ENCODE measurements around the gene SELENOM. TPM values are rescaled to one million over a fixed set of nuclear protein-coding genes. Genes with fewer than 3 reads are reported as not detected.

Gene SELENOM
- total RNA-seq, 4 donors from 2014 or later: 941 to 2,300 (median 1,432) TPM

DNA sequence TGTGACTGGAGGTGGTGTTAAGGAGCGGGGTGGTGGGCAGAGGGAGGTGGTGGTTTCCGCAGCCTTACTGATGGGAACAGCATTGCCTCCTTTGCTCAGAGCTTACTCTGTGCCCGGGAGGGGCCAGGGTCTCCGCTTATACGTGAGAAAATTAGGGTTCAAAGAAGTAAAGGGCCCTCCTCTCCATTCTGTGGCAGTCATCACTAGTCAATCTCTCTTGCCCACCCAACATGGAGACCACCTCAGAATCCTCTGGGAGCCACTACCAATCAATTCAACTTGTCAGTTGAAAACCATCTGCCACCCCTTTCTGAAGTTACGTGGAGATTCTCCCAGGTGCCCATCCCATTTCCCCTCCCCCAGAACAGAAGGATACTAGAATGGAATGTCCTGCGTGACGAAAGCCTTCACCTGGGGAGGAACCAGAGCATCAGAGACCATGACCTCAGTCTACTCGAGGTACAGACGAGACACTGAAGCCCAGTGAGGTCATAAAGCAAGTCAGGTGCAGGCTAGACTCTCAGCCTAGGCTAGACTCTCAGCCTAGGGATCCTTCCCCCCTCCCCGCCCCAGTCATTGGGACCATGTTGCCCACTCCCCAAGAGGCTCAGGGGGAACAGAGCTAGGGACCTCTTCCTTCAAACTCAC lies 2.0 kb downstream of the SELENOM start:
- no peaks in the 10 kb centered on the region for H3K9me3 ChIP-seq
- ATAC-seq: no peak
- peaks cover 5 to 73% (median 45%) of the 10 kb centered on the region in 3 donors for H3K4me1 ChIP-seq
- TF ChIP-seq, protein P1, sequence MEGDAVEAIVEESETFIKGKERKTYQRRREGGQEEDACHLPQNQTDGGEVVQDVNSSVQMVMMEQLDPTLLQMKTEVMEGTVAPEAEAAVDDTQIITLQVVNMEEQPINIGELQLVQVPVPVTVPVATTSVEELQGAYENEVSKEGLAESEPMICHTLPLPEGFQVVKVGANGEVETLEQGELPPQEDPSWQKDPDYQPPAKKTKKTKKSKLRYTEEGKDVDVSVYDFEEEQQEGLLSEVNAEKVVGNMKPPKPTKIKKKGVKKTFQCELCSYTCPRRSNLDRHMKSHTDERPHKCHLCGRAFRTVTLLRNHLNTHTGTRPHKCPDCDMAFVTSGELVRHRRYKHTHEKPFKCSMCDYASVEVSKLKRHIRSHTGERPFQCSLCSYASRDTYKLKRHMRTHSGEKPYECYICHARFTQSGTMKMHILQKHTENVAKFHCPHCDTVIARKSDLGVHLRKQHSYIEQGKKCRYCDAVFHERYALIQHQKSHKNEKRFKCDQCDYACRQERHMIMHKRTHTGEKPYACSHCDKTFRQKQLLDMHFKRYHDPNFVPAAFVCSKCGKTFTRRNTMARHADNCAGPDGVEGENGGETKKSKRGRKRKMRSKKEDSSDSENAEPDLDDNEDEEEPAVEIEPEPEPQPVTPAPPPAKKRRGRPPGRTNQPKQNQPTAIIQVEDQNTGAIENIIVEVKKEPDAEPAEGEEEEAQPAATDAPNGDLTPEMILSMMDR (IDR thresholded peaks at IDR 0.05): no peak
- peak; percentile 69 for TF ChIP-seq POLR2AphosphoS5 (IDR thresholded peaks at IDR 0.05)
- H3K27me3 ChIP-seq: no peaks in the 10 kb centered on the region
- no CpG with 5 or more reads among the region's 11 CpGs for WGBS, 2 donors (ENCODE audit: low coverage in 1 of 2)
- H3K4me3 ChIP-seq: peak overlapping the region; percentile 92 to 96
- H3K27ac ChIP-seq: peak overlapping the region; percentile 97 to 100 (median 99)
- peaks cover 0 to 41% of the 10 kb centered on the region in 2 donors for H3K36me3 ChIP-seq

DNA sequence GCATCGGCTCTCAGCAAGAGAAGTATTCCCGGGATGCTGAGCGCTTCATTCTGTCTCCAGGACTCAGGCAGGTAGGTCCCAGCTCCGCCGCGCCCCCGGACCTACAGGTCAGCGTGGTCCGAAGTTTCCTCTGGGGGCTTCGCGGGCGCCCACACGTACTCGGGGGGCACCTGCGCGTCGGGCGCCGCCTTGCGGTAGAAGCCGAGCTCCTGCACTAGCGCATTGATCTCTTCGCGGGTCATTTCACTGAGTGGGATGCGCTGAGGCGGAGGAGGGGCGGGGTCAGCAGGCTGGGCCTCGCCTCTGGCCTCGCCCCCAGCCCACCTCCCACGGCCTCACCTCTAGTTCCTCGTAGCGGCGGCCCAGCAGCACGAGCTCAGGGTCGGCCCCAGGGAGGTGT lies 2.5 kb downstream of the SELENOM start:
- Histone ChIP-seq H3K36me3 (peaks cover 0 to 46% of the 10 kb centered on the region in 2 donors), H3K9me3 (no peaks in the 10 kb centered on the region), H3K4me3 (peak overlapping the region; percentile 92 to 96), H3K4me1 (peaks cover 8 to 78% (median 45%) of the 10 kb centered on the region in 3 donors), H3K27ac (peak overlapping the region; percentile 97 to 100 (median 99)), H3K27me3 (no peaks in the 10 kb centered on the region)
- 38% methylated on average over 12 of the region's 35 CpGs; no CpG with 5 or more reads in 1 of the 2 donors for WGBS, 2 donors (ENCODE audit: low coverage in 1 of 2)
- no peak for ATAC-seq
- TF ChIP-seq POLR2A (IDR thresholded peaks at IDR 0.05) (peak; percentile 27 to 60), POLR2AphosphoS5 (IDR thresholded peaks at IDR 0.05) (peak; percentile 79), EP300 (IDR thresholded peaks at IDR 0.05) (no peak)
- TF ChIP-seq, protein P1 (IDR thresholded peaks at IDR 0.05): peak in 3 of 4 experiments; percentile 73 to 77 (median 74)

DNA sequence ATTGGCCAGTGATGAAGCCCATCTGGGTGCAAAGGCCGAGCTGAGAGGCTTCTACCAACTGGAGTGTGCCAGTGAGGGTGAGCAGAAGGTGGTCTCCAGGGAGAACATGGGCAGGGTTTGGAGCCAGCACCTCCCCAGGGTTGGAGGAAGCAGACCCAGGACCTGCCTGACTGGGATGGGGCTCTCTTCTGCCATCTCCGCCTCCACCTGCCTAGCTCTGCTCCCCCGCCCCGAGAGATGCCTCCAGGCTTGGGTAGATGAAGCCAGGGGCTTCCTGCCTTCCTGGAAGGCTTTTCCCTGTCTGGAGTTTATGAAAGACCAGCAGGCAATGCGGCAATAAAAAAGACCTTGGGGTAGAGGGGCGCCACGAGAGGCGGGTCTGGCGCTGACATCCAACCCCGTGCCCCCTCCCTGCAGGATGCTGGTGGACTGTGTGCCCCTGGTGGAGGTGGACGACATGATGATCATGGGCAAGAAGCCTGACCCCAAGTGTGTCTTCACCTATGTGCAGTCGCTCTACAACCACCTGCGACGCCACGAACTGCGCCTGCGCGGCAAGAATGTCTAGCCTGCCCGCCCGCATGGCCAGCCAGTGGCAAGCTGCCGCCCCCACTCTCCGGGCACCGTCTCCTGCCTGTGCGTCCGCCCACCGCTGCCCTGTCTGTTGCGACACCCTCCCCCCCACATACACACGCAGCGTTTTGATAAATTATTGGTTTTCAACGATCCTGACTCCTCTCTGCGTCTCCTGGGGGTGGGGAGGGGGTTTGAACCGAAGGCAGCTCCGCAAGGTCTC lies 3.3 kb downstream of the SELENOM start:
- Histone ChIP-seq H3K4me3 (peak overlapping the region; percentile 92 to 96), H3K27me3 (no peaks in the 10 kb centered on the region), H3K9me3 (no peaks in the 10 kb centered on the region), H3K36me3 (peaks cover 0 to 54% of the 10 kb centered on the region in 2 donors), H3K4me1 (peaks cover 11 to 86% (median 51%) of the 10 kb centered on the region in 3 donors), H3K27ac (peak overlapping the region; percentile 97 to 100 (median 99))
- peak; percentile 3 for ATAC-seq
- no CpG with 5 or more reads among the region's 33 CpGs for WGBS, 2 donors (ENCODE audit: low coverage in 1 of 2)
- TF ChIP-seq POLR2AphosphoS5 (IDR thresholded peaks at IDR 0.05): peak; percentile 94
- no peak for TF ChIP-seq EP300 (IDR thresholded peaks at IDR 0.05)
- TF ChIP-seq, protein P1 (IDR thresholded peaks at IDR 0.05): peak in 2 of 4 experiments; percentile 31 to 33
- TF ChIP-seq POLR2A (IDR thresholded peaks at IDR 0.05): peak; percentile 51 to 62

DNA sequence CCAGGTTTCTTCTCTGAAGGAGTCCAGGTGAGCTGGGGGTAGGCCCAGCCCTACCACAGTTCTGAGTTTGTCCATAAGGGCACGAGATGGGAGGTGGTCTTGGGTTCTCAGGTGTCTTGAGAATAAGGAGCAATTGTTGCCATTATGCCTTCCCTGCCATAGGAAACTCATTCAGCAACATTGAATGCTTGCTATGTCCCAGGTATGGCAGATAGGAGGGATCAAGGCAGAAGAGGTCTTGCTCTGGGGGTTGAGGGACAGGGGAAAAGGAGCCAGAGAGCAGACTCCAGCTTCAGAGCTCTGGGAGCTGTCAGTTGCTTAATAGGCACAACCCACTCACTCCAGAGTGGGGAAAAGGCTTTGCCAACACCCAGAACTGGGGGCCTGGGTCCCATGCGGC lies 4.3 kb downstream of the SELENOM start:
- WGBS, 2 donors (ENCODE audit: low coverage in 1 of 2): 40% methylated on average over 2 of the region's 2 CpGs; no CpG with 5 or more reads in 1 of the 2 donors
- no peak overlapping the region for H3K4me3 ChIP-seq
- peaks cover 13 to 91% (median 57%) of the 10 kb centered on the region in 3 donors for H3K4me1 ChIP-seq

More for the DNA sequence above, 4.3 kb downstream of the SELENOM start:
- ATAC-seq: no peak
- Histone ChIP-seq H3K27me3 (no peaks in the 10 kb centered on the region), H3K27ac (peak overlapping the region; percentile 97 to 100 (median 99)), H3K9me3 (no peaks in the 10 kb centered on the region), H3K36me3 (peaks cover 0 to 63% of the 10 kb centered on the region in 2 donors)
- TF ChIP-seq, protein P1 (IDR thresholded peaks at IDR 0.05): peak in 1 of 4 experiments; percentile 12
- no peak for TF ChIP-seq POLR2AphosphoS5 (IDR thresholded peaks at IDR 0.05)
- TF ChIP-seq EP300 (IDR thresholded peaks at IDR 0.05): no peak
